DOHH2 (cell line): ENCODE data around the gene RAB10.

Source experiments
- EZH2phosphoT487 ChIP-seq: fragments of 200-600 bp; sonication (generic); IDR thresholded peaks from 2 replicates; pipeline ENCODE4 v1.6.1; 2017; ENCODE audit warnings: borderline replicate concordance, mild to moderate bottlenecking, antibody characterized with exemption, low read length, moderate library complexity, mixed read lengths
- TF ChIP-seq, protein P1 (sequence below): fragments of 200-600 bp; sonication (generic); IDR thresholded peaks from one replicate; pipeline ENCODE4 v1.5.1; 2014; ENCODE audit warnings: antibody characterized with exemption, mild to moderate bottlenecking, low read depth, low read length; ENCODE audit not compliant: poor library complexity, severe bottlenecking

DNA sequence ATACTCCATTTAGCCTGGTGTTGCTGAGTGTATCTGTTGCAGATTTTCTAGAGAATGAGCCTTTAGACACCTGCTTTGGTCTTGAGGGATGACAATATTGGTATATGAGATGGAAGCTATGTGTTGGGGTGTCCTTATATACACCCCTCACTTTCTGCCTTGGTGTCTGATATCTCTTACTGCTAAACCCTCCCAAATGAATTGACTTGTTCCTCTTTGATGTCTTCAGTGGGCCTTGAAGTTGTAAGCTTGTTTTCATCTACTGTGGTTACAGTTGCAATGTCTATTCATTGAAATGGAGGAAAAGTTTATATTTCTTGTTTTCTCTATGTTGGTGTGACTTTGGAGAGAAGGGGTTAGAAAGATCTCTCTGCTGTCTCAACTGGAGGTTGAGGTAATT, 18.9 kb downstream of the RAB10 start:
- TF ChIP-seq, protein P1, sequence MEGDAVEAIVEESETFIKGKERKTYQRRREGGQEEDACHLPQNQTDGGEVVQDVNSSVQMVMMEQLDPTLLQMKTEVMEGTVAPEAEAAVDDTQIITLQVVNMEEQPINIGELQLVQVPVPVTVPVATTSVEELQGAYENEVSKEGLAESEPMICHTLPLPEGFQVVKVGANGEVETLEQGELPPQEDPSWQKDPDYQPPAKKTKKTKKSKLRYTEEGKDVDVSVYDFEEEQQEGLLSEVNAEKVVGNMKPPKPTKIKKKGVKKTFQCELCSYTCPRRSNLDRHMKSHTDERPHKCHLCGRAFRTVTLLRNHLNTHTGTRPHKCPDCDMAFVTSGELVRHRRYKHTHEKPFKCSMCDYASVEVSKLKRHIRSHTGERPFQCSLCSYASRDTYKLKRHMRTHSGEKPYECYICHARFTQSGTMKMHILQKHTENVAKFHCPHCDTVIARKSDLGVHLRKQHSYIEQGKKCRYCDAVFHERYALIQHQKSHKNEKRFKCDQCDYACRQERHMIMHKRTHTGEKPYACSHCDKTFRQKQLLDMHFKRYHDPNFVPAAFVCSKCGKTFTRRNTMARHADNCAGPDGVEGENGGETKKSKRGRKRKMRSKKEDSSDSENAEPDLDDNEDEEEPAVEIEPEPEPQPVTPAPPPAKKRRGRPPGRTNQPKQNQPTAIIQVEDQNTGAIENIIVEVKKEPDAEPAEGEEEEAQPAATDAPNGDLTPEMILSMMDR: no peak
- TF ChIP-seq EZH2phosphoT487: no peak
